Transverse colon (tissue), 4 donors: ENCODE measurements around the gene CAPN5. TPM values are rescaled to one million over a fixed set of nuclear protein-coding genes. Genes with fewer than 3 reads are reported as not detected.

Source experiments
- DNase-seq: peaks from one replicate; pipeline ENCODE4 v3.0.0-alpha.2; 2019
- H3K27ac ChIP-seq, 4 donors: fragments of 200-600 bp; sonication (generic); 2 replicates each; pipeline ENCODE4 v1.5.1; 2016 to 2018; ENCODE audit warnings: inconsistent platforms in 4 of 4
- H3K27me3 ChIP-seq: fragments of 200-600 bp; sonication (generic); 2 replicates; pipeline ENCODE4 v1.5.1; 2017; ENCODE audit warnings: inconsistent platforms
- H3K36me3 ChIP-seq, 4 donors: fragments of 200-600 bp; sonication (generic); 2 replicates each; pipeline ENCODE4 v1.5.1; 2017 to 2019; ENCODE audit warnings: inconsistent platforms in 4 of 4
- H3K4me1 ChIP-seq, 4 donors: fragments of 200-600 bp; sonication (generic); 2 replicates each; pipeline ENCODE4 v1.5.1; 2017 to 2020; ENCODE audit warnings: inconsistent platforms in 4 of 4
- H3K4me3 ChIP-seq, 4 donors: fragments of 200-600 bp; sonication (generic); 1 replicate in 1 of 4; 2 replicates in 3 of 4; pipeline versions ENCODE4 v1.5.1 to v1.6.1; 2017 to 2019; ENCODE audit warnings: inconsistent platforms in 4 of 4
- H3K9me3 ChIP-seq, 2 donors: fragments of 200-600 bp; sonication (generic); 2 replicates each; pipeline ENCODE4 v1.5.1; 2017 to 2019; ENCODE audit warnings: inconsistent platforms in 2 of 2
- CTCF ChIP-seq, 5 experiments: fragments of 200-600 bp in 3 of 5; fragments of 450-650 bp in 2 of 5; sonication (generic) in 3 of 5; IDR thresholded peaks; 1 replicate in 2 of 5; 2 replicates in 3 of 5; pipeline ENCODE4 v1.5.1; 2016 to 2017; ENCODE audit warnings: antibody characterized with exemption in 5 of 5, inconsistent platforms in 3 of 5, mild to moderate bottlenecking in 2 of 5, moderate library complexity in 1 of 5
- EP300 ChIP-seq: sonication (generic); formaldehyde crosslinking; IDR thresholded peaks from one replicate; pipeline ENCODE4 v1.6.1; 2017; ENCODE audit warnings: antibody characterized with exemption, low read depth
- POLR2A ChIP-seq: fragments of 450-650 bp; IDR thresholded peaks from one replicate; pipeline ENCODE4 v1.6.1; 2016; ENCODE audit warnings: antibody characterized with exemption, mild to moderate bottlenecking, moderate library complexity
- POLR2AphosphoS5 ChIP-seq, 3 donors: sonication (generic); formaldehyde crosslinking; IDR thresholded peaks; one replicate each; pipeline ENCODE4 v1.6.1; 2016; ENCODE audit warnings: antibody characterized with exemption in 3 of 3
- WGBS, 2 donors: methylation state at CpG; one replicate each; pipeline ENCODE4 v1.1.5; 2018; ENCODE audit warnings: low coverage in 1 of 2; 5-methylcytosine and 5-hydroxymethylcytosine counted together
- in situ Hi-C, 4 donors: fragments of 200-750 bp; cut with MboI; loops; one replicate each; pipeline versions ENCODE4 v1.15.0 to v1.15.1; 2017; ENCODE audit warnings: low sequenced_read_pairs in 3 of 4, low pct_ligation_motif_present in 1 of 4, low pct_unique_long_range_greater_than_20kb in 1 of 4
- intact Hi-C: fragments of 100-400 bp; cut with DNase I; formaldehyde crosslinking; loops from one replicate; pipeline ENCODE4 v1.15.1; 2023; ENCODE audit warnings: low total_unique reads
- total RNA-seq, 4 donors: library from RNA; depleted of rRNA; stranded (reverse); fragments of >200 nt; gene quantifications; one replicate each; pipeline ENCODE4 v1.1.0, GENCODE V29; 2016

CAPN5 gene
- total RNA-seq, 4 donors from 2014 or later = 210 to 290 (median 214) TPM

GRCh38 chr11:77084581-77085191 lies 17.9 kb downstream of the CAPN5 start:
- Histone ChIP-seq H3K4me3 (no peak overlapping the region), H3K27ac (peak overlapping the region; percentile 31 to 94 (median 94)), H3K36me3 (no peaks in the 10 kb centered on the region), H3K27me3 (no peaks in the 10 kb centered on the region), H3K9me3 (no peaks in the 10 kb centered on the region), H3K4me1 (peaks cover 49 to 94% (median 76%) of the 10 kb centered on the region in 4 donors)
- WGBS, 2 donors = 60 to 85% methylated on average over 2 to 25 of the region's 25 CpGs
- no peak for TF ChIP-seq POLR2AphosphoS5 (IDR thresholded peaks at IDR 0.05)
- peak; percentile 8 for DNase-seq
- intact Hi-C loops = no loop called here
- in situ Hi-C loops = loop anchor here in 1 of 4 donors (5.0 kb wide), 1 partner anchor 37 kb away; no protein-coding TSS in a partner anchor

GRCh38 chr11:77085652-77086051 lies 18.9 kb downstream of the CAPN5 start:
- H3K36me3 ChIP-seq = no peaks in the 10 kb centered on the region
- peaks cover 49 to 95% (median 79%) of the 10 kb centered on the region in 4 donors for H3K4me1 ChIP-seq
- TF ChIP-seq POLR2AphosphoS5 (IDR thresholded peaks at IDR 0.05) = no peak
- no peak for TF ChIP-seq EP300
- TF ChIP-seq CTCF (IDR thresholded peaks at IDR 0.05) = no peak
- no peak for TF ChIP-seq POLR2A
- in situ Hi-C loops = no loop called here
- no peaks in the 10 kb centered on the region for H3K9me3 ChIP-seq
- WGBS, 2 donors = 90% methylated on average over 6 of the region's 6 CpGs; no CpG with 5 or more reads in 1 of the 2 donors
- peak; percentile 6 for DNase-seq
- intact Hi-C loops = no loop called here
- H3K4me3 ChIP-seq = no peak overlapping the region
- H3K27me3 ChIP-seq = no peaks in the 10 kb centered on the region
- H3K27ac ChIP-seq = peak overlapping the region; percentile 88 to 94 (median 94)

DNA sequence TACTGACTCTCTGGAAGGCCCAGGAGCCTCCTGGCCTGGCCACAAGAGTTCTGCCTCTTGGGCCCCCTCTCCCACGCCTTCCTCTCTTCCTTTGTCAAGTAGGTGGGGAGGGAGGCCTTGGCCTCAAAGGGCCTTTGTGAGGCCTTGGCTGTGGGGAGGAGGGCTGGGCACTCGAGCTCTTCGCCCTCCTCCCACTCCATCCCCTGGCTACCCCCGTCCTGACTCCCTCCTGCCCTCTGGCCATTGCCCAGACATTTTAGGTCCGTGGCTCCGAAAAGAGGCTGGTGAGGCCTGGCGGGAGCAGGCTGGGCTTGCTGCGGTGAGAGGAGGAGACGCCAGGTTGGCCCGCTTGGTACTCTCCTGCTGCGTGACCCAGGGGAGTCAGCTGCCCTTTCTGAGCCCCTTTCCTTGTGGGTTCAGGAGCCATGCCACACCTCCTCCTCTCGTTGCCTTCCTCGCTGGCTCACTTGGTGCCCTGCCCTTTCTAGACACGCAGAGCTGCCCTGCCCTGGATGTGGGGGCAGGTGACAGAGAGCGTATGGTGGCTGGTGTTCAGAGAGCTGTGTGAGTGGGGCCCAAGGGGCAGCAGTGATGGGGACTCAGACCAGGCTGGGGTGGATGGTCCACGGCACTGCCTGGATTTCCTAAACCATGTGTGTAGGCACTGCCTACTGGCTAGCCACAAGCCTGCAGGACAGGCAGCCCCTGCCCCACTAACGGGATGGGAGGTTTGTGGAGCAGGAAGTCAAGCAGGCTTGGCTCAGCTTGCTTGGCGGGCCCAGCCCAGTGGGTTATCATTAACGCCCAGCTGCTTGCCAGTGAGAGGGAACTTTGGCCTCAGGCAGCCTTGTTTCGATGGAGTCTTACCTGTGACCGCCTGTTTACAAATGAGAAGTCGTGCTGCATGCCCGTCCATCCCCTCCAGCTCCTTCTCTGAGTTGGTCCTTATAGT lies 20.0 kb downstream of the CAPN5 start:
- intact Hi-C loops = no loop called here
- Histone ChIP-seq H3K27ac (peak overlapping the region; percentile 88 to 94 (median 94)), H3K4me1 (peaks cover 52 to 94% (median 76%) of the 10 kb centered on the region in 4 donors), H3K9me3 (no peaks in the 10 kb centered on the region), H3K27me3 (no peaks in the 10 kb centered on the region), H3K36me3 (no peaks in the 10 kb centered on the region), H3K4me3 (no peak overlapping the region)
- peak; percentile 87 for DNase-seq
- WGBS, 2 donors = 48% methylated on average over 23 of the region's 23 CpGs; no CpG with 5 or more reads in 1 of the 2 donors
- in situ Hi-C loops = no loop called here
- TF ChIP-seq CTCF (IDR thresholded peaks at IDR 0.05) (no peak), EP300 (peak; percentile 11), POLR2AphosphoS5 (IDR thresholded peaks at IDR 0.05) (peak; percentile 18 to 82 (median 76)), POLR2A (peak; percentile 57)

- intact Hi-C loops = no loop called here
- peak; percentile 10 for DNase-seq
These were observed 21.0 kb downstream of the CAPN5 start for GRCh38 chr11:77087723-77088225.

More at GRCh38 chr11:77087723-77088225, 21.0 kb downstream of the CAPN5 start:
- Histone ChIP-seq H3K36me3 (no peaks in the 10 kb centered on the region), H3K4me1 (peaks cover 43 to 84% (median 67%) of the 10 kb centered on the region in 4 donors), H3K4me3 (no peak overlapping the region), H3K27ac (peak overlapping the region; percentile 88 to 94 (median 94)), H3K9me3 (no peaks in the 10 kb centered on the region), H3K27me3 (no peaks in the 10 kb centered on the region)
- 82% methylated on average over 9 of the region's 9 CpGs; no CpG with 5 or more reads in 1 of the 2 donors for WGBS, 2 donors
- TF ChIP-seq EP300 = no peak
- no peak for TF ChIP-seq CTCF (IDR thresholded peaks at IDR 0.05)
- TF ChIP-seq POLR2AphosphoS5 (IDR thresholded peaks at IDR 0.05) = no peak
- TF ChIP-seq POLR2A = no peak
- in situ Hi-C loops = no loop called here
